H1 (cell line): ENCODE measurements around the gene L3MBTL1. TPM values are rescaled to one million over a fixed set of nuclear protein-coding genes. Genes with fewer than 3 reads are reported as not detected.

ENCODE experiments used
- CTCF ChIA-PET: fragments of 300-600 bp; sonication (Branson Sonifier 250); formaldehyde crosslinking; loops from one replicate; lab custom pipeline; 2021; ENCODE audit not compliant: partially characterized antibody; lab: Charles Lee
- POLR2A ChIA-PET: fragments of 300-600 bp; sonication (Branson Sonifier 250); formaldehyde crosslinking; loops from one replicate; lab custom pipeline; 2021; ENCODE audit warnings: inconsistent platforms; ENCODE audit not compliant: partially characterized antibody; lab: Charles Lee
- DNase-seq, 2 experiments: peaks; one replicate each; pipeline versions ENCODE4 v3.0.0 to v3.0.0-alpha.2; 2010 to 2022; ENCODE audit warnings: low spot score in 2 of 2, low read depth in 1 of 2, mixed read lengths in 1 of 2
- FAIRE-seq: peaks from 2 replicates; lab custom pipeline; 2011; peaks lifted over from hg19 to GRCh38; lab: Jason Lieb, UNC
- H2AFZ ChIP-seq: 2 replicates; pipeline ENCODE4 v1.8.1; 2012; ENCODE audit warnings: low read length, inconsistent platforms
- H2AK5ac ChIP-seq: 2 replicates; pipeline ENCODE4 v1.6.1; 2013; ENCODE audit warnings: low read depth, low read length
- H2BK120ac ChIP-seq: replicated peaks from 2 replicates; pipeline ENCODE3; 2013; ENCODE audit warnings: low read depth, low read length, inconsistent platforms
- H2BK12ac ChIP-seq: 2 replicates; pipeline ENCODE4 v1.6.1; 2013; ENCODE audit warnings: low read depth, low read length
- H2BK15ac ChIP-seq: 2 replicates; pipeline ENCODE4 v1.6.1; 2013; ENCODE audit warnings: low read length
- H2BK20ac ChIP-seq: 2 replicates; pipeline ENCODE4 v1.6.1; 2013; ENCODE audit warnings: low read length
- H2BK5ac ChIP-seq: 2 replicates; pipeline ENCODE4 v1.6.1; 2013; ENCODE audit warnings: low read depth, low read length
- H3K14ac ChIP-seq: 2 replicates; pipeline ENCODE4 v1.6.1; 2013; ENCODE audit warnings: inconsistent platforms; ENCODE audit not compliant: insufficient read length
- H3K18ac ChIP-seq: 2 replicates; pipeline ENCODE4 v1.6.1; 2013; ENCODE audit warnings: low read length; ENCODE audit errors: extremely low read depth
- H3K23ac ChIP-seq: 2 replicates; pipeline ENCODE4 v1.6.1; 2013; ENCODE audit warnings: inconsistent platforms; ENCODE audit not compliant: insufficient read length
- H3K23me2 ChIP-seq: 2 replicates; pipeline ENCODE4 v1.6.1; 2013; ENCODE audit warnings: low read depth, low read length
- H3K27ac ChIP-seq: 2 replicates; pipeline ENCODE4 v1.6.1; 2011; ENCODE audit warnings: low read depth, low read length, inconsistent platforms
- H3K27me3 ChIP-seq, 4 experiments: replicated peaks in 1 of 4; 1 replicate in 1 of 4; 2 replicates in 3 of 4; pipeline versions ENCODE4 v1.6.1 to v1.8.1; 2011 to 2013; ENCODE audit warnings: low read length in 3 of 4, mild to moderate bottlenecking in 3 of 4, inconsistent platforms in 2 of 4, mixed read lengths in 2 of 4, moderate library complexity in 1 of 4; ENCODE audit not compliant: control insufficient read depth in 3 of 4, insufficient read depth in 3 of 4; ENCODE audit errors: extremely low read depth in 1 of 4
- H3K36me3 ChIP-seq, 4 experiments: 2 replicates each; pipeline versions ENCODE4 v1.6.1 to v1.8.1; 2011 to 2013; ENCODE audit warnings: mild to moderate bottlenecking in 4 of 4, low read length in 3 of 4, moderate library complexity in 2 of 4, control low read depth in 1 of 4, inconsistent platforms in 1 of 4; ENCODE audit not compliant: insufficient read depth in 4 of 4, control insufficient read depth in 2 of 4
- H3K4ac ChIP-seq: replicated peaks from 2 replicates; pipeline ENCODE3; 2013; ENCODE audit warnings: low read length, low read depth, mixed read lengths, inconsistent platforms; ENCODE audit not compliant: insufficient read length
- H3K4me1 ChIP-seq, 4 experiments: replicated peaks in 1 of 4; 1 replicate in 1 of 4; 2 replicates in 3 of 4; pipeline versions ENCODE4 v1.6.1 to v1.8.1; 2011 to 2013; ENCODE audit warnings: low read length in 3 of 4, inconsistent platforms in 2 of 4, mixed read lengths in 1 of 4; ENCODE audit not compliant: insufficient read depth in 4 of 4, control insufficient read depth in 3 of 4
- H3K4me2 ChIP-seq, 2 experiments: 2 replicates each; pipeline versions ENCODE4 v1.6.1 to v1.8.1; 2011 to 2013; ENCODE audit warnings: low read depth in 2 of 2, low read length in 2 of 2, control low read depth in 1 of 2, inconsistent platforms in 1 of 2, mild to moderate bottlenecking in 1 of 2; ENCODE audit not compliant: insufficient read depth in 1 of 2
- H3K4me3 ChIP-seq, 4 experiments: fragments of 200-600, 300-600 bp in 1 of 4; sonication (generic), shearing (Covaris generic), sonication (Bioruptor Twin) in 1 of 4; 2 replicates each; pipeline versions ENCODE4 v1.5.1 to v1.8.1; 2011 to 2016; ENCODE audit warnings: low read length in 4 of 4, low read depth in 3 of 4, control low read depth in 2 of 4, inconsistent platforms in 2 of 4, mild to moderate bottlenecking in 2 of 4, mixed read lengths in 1 of 4, moderate library complexity in 1 of 4; ENCODE audit not compliant: insufficient read depth in 2 of 4; ENCODE audit errors: extremely low read depth in 1 of 4
- H3K56ac ChIP-seq: replicated peaks from 2 replicates; pipeline ENCODE3; 2013; ENCODE audit warnings: low read depth, mild to moderate bottlenecking, mixed read lengths, low read length, inconsistent platforms; ENCODE audit not compliant: insufficient read length
- H3K79me1 ChIP-seq: 2 replicates; pipeline ENCODE4 v1.6.1; 2013; ENCODE audit warnings: low read depth, low read length, control low read depth
- H3K79me2 ChIP-seq, 2 experiments: 2 replicates each; pipeline versions ENCODE4 v1.6.1 to v1.8.1; 2012 to 2013; ENCODE audit warnings: low read length in 2 of 2, mild to moderate bottlenecking in 2 of 2, inconsistent platforms in 1 of 2; ENCODE audit not compliant: insufficient read depth in 2 of 2, control insufficient read depth in 1 of 2
- H3K9ac ChIP-seq, 4 experiments: replicated peaks in 1 of 4; 1 replicate in 1 of 4; 2 replicates in 3 of 4; pipeline versions ENCODE4 v1.6.1 to v1.8.1; 2011 to 2013; ENCODE audit warnings: low read depth in 3 of 4, low read length in 3 of 4, control low read depth in 2 of 4, mild to moderate bottlenecking in 2 of 4, moderate library complexity in 2 of 4, inconsistent platforms in 1 of 4; ENCODE audit errors: extremely low read depth in 1 of 4
- H3K9me3 ChIP-seq, 2 experiments: 2 replicates each; pipeline versions ENCODE4 v1.6.1 to v1.8.1; 2012 to 2013; ENCODE audit warnings: mild to moderate bottlenecking in 2 of 2, moderate library complexity in 2 of 2, control low read depth in 1 of 2, inconsistent platforms in 1 of 2, low read depth in 1 of 2, low read length in 1 of 2, mixed read lengths in 1 of 2; ENCODE audit not compliant: insufficient read depth in 2 of 2
- H4K20me1 ChIP-seq, 2 experiments: replicated peaks in 1 of 2; 2 replicates each; pipeline versions ENCODE3 to v1.8.1; 2011 to 2013; ENCODE audit warnings: inconsistent platforms in 2 of 2, low read length in 2 of 2, mild to moderate bottlenecking in 1 of 2; ENCODE audit not compliant: insufficient read depth in 2 of 2, control insufficient read depth in 1 of 2
- H4K5ac ChIP-seq: 2 replicates; pipeline ENCODE4 v1.6.1; 2013; ENCODE audit warnings: low read length, low read depth, mixed read lengths, inconsistent platforms; ENCODE audit not compliant: insufficient read length
- H4K8ac ChIP-seq: 2 replicates; pipeline ENCODE4 v1.8.0; 2013; ENCODE audit warnings: mild to moderate bottlenecking, moderate library complexity, low read length, inconsistent platforms; ENCODE audit not compliant: insufficient read depth; ENCODE audit errors: extremely low read depth
- H4K91ac ChIP-seq: replicated peaks from 2 replicates; pipeline ENCODE3; 2013; ENCODE audit warnings: low read length, mixed read lengths, inconsistent platforms; ENCODE audit not compliant: insufficient read length
- BCL11A ChIP-seq, 2 experiments: IDR thresholded peaks; one replicate each; pipeline ENCODE4 v1.6.1; 2011; ENCODE audit warnings: low read depth in 2 of 2, low read length in 2 of 2, mild to moderate bottlenecking in 2 of 2
- POLR2A ChIP-seq, 2 experiments: IDR thresholded peaks; 1 replicate in 1 of 2; 2 replicates in 1 of 2; pipeline ENCODE4 v1.6.1; 2011; ENCODE audit warnings: low read depth in 2 of 2, low read length in 2 of 2, mild to moderate bottlenecking in 2 of 2; ENCODE audit errors: control extremely low read depth in 1 of 2
- WGBS, 2 experiments: shearing (Covaris generic) in 1 of 2; methylation state at CpG; one replicate each; pipeline versions ENCODE4 v1.1.6 to v1.1.7; 2013 to 2015; ENCODE audit warnings: low lambda C conversion rate in 2 of 2, mixed read lengths in 2 of 2, inconsistent platforms in 1 of 2, low coverage in 1 of 2, missing lambda C conversion rate in 1 of 2; ENCODE audit not compliant: insufficient replicate concordance in 2 of 2, insufficient coverage in 1 of 2, insufficient read length in 1 of 2; ENCODE audit errors: extremely low coverage in 1 of 2, missing lambda C conversion rate in 1 of 2; 5-methylcytosine and 5-hydroxymethylcytosine counted together
- polyA plus RNA-seq, 7 experiments: library from polyadenylated mRNA; depleted of rRNA in 3 of 7; stranded (reverse) in 5 of 7; unstranded in 2 of 7; fragments of >200 nt in 5 of 7; fragments of 200-250 nt in 2 of 7; gene quantifications; 1 replicate in 5 of 7; 2 replicates in 1 of 7; 4 replicates in 1 of 7; pipeline versions ENCODE4 v1.2.1 to v1.2.3, GENCODE V29; 2011 to 2013; ENCODE audit warnings: missing spikeins in 2 of 7, mixed read lengths in 2 of 7
- total RNA-seq: library from RNA; stranded (reverse); fragmentation: NEBNext Ultra II Directional; extraction: Animal tissue kit (Norgen Biotek cat#: 25700); gene quantifications from 2 replicates; pipeline ENCODE4 v1.2.1, GENCODE V29; 2021

L3MBTL1 gene
- total and polyA plus RNA-seq, 2 of the 8 experiments (the other 6 are each of a cell fraction or from before 2014, with no cell fraction given): 11.9 to 17.0 TPM

DNA sequence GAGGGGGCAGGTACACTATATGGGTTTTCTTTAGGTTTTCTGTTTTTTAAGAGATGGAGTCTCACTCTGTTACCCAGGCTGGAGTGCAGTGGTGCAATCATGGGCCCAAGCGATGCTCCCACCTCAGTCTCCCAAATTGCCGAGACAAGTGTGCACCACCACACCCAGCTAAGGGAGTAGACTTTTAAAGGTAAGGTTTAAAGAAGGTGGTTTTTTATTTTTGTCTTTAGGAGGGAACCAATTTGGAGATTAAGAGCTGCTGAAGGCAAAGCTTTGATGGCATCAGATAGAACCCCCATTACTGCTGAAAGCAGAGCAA lies 41.9 kb upstream of the L3MBTL1 start:
- no peak overlapping the region for H4K5ac ChIP-seq
- H3K27me3 ChIP-seq: no peaks in the 10 kb centered on the region
- H3K79me2 ChIP-seq: peaks cover 0 to 13% of the 10 kb centered on the region in 2 experiments; a peak in 1 of 4 replicates
- no peak overlapping the region for H2AK5ac ChIP-seq
- no peak overlapping the region for H3K18ac ChIP-seq
- no peak overlapping the region for H4K91ac ChIP-seq
- no peak overlapping the region for H4K8ac ChIP-seq
- no peak overlapping the region for H2BK120ac ChIP-seq
- no peak overlapping the region for H3K4me2 ChIP-seq
- H3K9ac ChIP-seq: no peak overlapping the region
- CTCF ChIA-PET: interaction anchor here (0.7 to 2.9 kb wide), 5 partner anchors 10 to 1314 kb away, joined by 3 to 13 read pairs (median 7); no protein-coding TSS in a partner anchor
- no peak overlapping the region for H3K4ac ChIP-seq
- no peak overlapping the region for H3K14ac ChIP-seq
- TF ChIP-seq POLR2A (IDR thresholded peaks at IDR 0.05; ENCODE audit: control extremely low read depth in 1 of 2, low read depth in 2 of 2, low read length in 2 of 2) (peak in 1 of 2 experiments; percentile 24; a peak in 1 of 3 replicates), BCL11A (IDR thresholded peaks at IDR 0.05; ENCODE audit: low read depth in 2 of 2, low read length in 2 of 2) (no peak)
- TF ChIP-seq, all 59 proteins: peak for 1
- no peak for DNase-seq
- H3K23me2 ChIP-seq: no peaks in the 10 kb centered on the region
- no peak overlapping the region for H3K56ac ChIP-seq
- no peak overlapping the region for H2AFZ ChIP-seq
- H3K36me3 ChIP-seq: peaks cover 14 to 56% (median 40%) of the 10 kb centered on the region in 4 experiments
- H2BK20ac ChIP-seq: no peak overlapping the region
- no peak overlapping the region for H3K4me3 ChIP-seq
- no peaks in the 10 kb centered on the region for H3K4me1 ChIP-seq
- WGBS, 2 experiments: 88% methylated on average over 2 of the region's 2 CpGs; no CpG with 5 or more reads in 1 of the 2 experiments
- no peak overlapping the region for H3K27ac ChIP-seq
- H2BK15ac ChIP-seq: no peak overlapping the region
- no peaks in the 10 kb centered on the region; the same call in 1 of the 2 replicates for H3K79me1 ChIP-seq
- POLR2A ChIA-PET: interaction anchor here (0.7 to 3.3 kb wide), 18 partner anchors 9 to 644 kb away, joined by 3 to 81 read pairs (median 5); partner anchors contain the start of gene SRSF6
- H3K23ac ChIP-seq: no peak overlapping the region
- no peaks in the 10 kb centered on the region for H3K9me3 ChIP-seq
- FAIRE-seq: no peak
- no peak overlapping the region for H2BK12ac ChIP-seq
- H4K20me1 ChIP-seq: peaks cover 0 to 2% of the 10 kb centered on the region in 2 experiments
- no peak overlapping the region for H2BK5ac ChIP-seq
